ENCODE data around the gene SELENOV.

DNA sequence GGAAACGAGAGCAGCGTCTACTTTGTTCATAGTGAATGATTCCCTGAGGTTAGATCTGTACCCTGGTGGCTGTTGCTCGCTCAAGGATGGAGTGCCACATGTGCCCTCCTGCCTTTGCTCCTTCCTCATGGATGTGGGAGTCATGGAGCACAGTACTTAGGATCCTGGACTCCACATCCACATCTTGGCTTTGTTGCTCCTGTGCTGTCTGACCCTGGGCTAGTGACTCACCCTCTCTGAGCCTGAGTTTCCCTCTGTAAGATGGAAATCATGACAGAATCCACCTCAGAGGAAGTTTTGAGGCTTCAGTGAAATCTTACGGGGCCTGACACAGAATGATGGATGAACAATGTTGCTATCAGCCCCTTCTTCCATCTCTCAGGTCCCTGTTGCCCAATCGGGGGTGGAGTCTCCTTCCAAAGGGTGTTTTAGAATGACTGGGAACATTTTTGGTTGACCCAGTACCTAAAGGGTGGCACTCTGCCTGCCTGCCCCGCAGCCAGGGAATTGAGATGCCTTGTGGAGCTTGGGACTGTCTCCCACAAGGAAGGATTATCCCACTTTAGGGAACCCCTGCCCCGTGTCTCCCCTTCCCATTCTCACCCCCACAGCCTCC lies 44.1 kb upstream of the SELENOV start:
- TF ChIP-seq FOXK2 (IDR thresholded peaks at IDR 0.05), result no peak
- TF ChIP-seq SP1 (IDR thresholded peaks at IDR 0.05), result no peak
- TF ChIP-seq ARNT (IDR thresholded peaks at IDR 0.05), result no peak
- TF ChIP-seq HDGF (IDR thresholded peaks at IDR 0.05; ENCODE audit: borderline replicate concordance), result no peak
- TF ChIP-seq LEF1 (IDR thresholded peaks at IDR 0.05; ENCODE audit: borderline replicate concordance), result no peak
- TF ChIP-seq FOXA1 (IDR thresholded peaks at IDR 0.05), result no peak
- no peak for TF ChIP-seq TARDBP (IDR thresholded peaks at IDR 0.05)
- no peak for TF ChIP-seq L3MBTL2 (conservative IDR thresholded peaks at IDR 0.05)
- no peak for TF ChIP-seq ZNF384 (IDR thresholded peaks at IDR 0.05)
